K562 (cell line): Measurements from ENCODE around the gene CALM1. TPM values are rescaled to one million over a fixed set of nuclear protein-coding genes. Genes with fewer than 3 reads are reported as not detected.

Source experiments
- ARID4B ChIP-seq: sonication (generic); formaldehyde crosslinking; IDR thresholded peaks from 2 replicates; pipeline ENCODE4 v1.8.0; 2022; ENCODE audit warnings: mild to moderate bottlenecking, missing genetic modification reagents
- CBX1 ChIP-seq: sonication (generic); IDR thresholded peaks from 2 replicates; pipeline ENCODE4 v1.6.1; 2016; ENCODE audit warnings: antibody characterized with exemption, low read depth, mild to moderate bottlenecking
- EP300 ChIP-seq: IDR thresholded peaks from 2 replicates; pipeline ENCODE4 v1.6.1; 2012; ENCODE audit warnings: low read length, improper control_type of control experiment
- ETV1 ChIP-seq: fragments of 450-650 bp; conservative IDR thresholded peaks from 2 replicates; pipeline ENCODE4 v1.6.1; 2016; ENCODE audit warnings: missing genetic modification characterization, control low read depth, low read depth, missing compliant biosample characterization
- HDAC3 ChIP-seq: fragments of 450-650 bp; IDR thresholded peaks from 2 replicates; pipeline ENCODE4 v1.6.1; 2018; ENCODE audit warnings: borderline replicate concordance, mild to moderate bottlenecking, moderate library complexity; ENCODE audit not compliant: partially characterized antibody
- IRF9 ChIP-seq: fragments of 450-650 bp; IDR thresholded peaks from 2 replicates; pipeline ENCODE4 v1.6.1; 2016; ENCODE audit warnings: missing biosample characterization, missing genetic modification characterization
- MCM5 ChIP-seq: fragments of 450-650 bp; IDR thresholded peaks from 2 replicates; pipeline ENCODE4 v1.6.1; 2016; ENCODE audit warnings: low read depth
- MITF ChIP-seq: IDR thresholded peaks from 2 replicates; pipeline ENCODE4 v1.6.1; 2014; ENCODE audit warnings: antibody characterized with exemption
- RBM34 ChIP-seq: fragments of 200-400 bp; formaldehyde crosslinking; IDR thresholded peaks from 2 replicates; pipeline ENCODE4 v1.6.1; 2018; ENCODE audit warnings: low read length, borderline replicate concordance; ENCODE audit not compliant: insufficient read depth
- RBM39 ChIP-seq: fragments of 200-400 bp; formaldehyde crosslinking; optimal IDR thresholded peaks from 2 replicates; pipeline ENCODE3; 2018; ENCODE audit warnings: low read depth, low read length
- XRCC5 ChIP-seq: fragments of 200-400 bp; formaldehyde crosslinking; IDR thresholded peaks from 2 replicates; pipeline ENCODE4 v1.6.1; 2017; ENCODE audit warnings: low read depth, mild to moderate bottlenecking, low read length
- ZEB2 ChIP-seq: fragments of 450-650 bp; IDR thresholded peaks from 2 replicates; pipeline ENCODE4 v1.6.1; 2016
- ZNF3 ChIP-seq: fragments of 250-450 bp; sonication (Bioruptor Pico); IDR thresholded peaks from 2 replicates; pipeline ENCODE4 v1.5.0; 2021; ENCODE audit warnings: mild to moderate bottlenecking, moderate library complexity
- ZNF436 ChIP-seq: fragments of 250-450, 450-650 bp; sonication (Bioruptor Pico); formaldehyde crosslinking; IDR thresholded peaks from 2 replicates; pipeline ENCODE4 v1.7.0; 2020; ENCODE audit warnings: mild to moderate bottlenecking
- ZNF511 ChIP-seq: sonication (generic); formaldehyde crosslinking; IDR thresholded peaks from 2 replicates; pipeline ENCODE4 v1.8.0; 2022; ENCODE audit warnings: mild to moderate bottlenecking, missing genetic modification reagents
- ZNF639 ChIP-seq, 2 experiments: fragments of 200-800 bp in 1 of 2; sonication (Bioruptor generic) in 1 of 2; sonication (generic) in 1 of 2; formaldehyde crosslinking in 1 of 2; IDR thresholded peaks in 1 of 2; conservative IDR thresholded peaks in 1 of 2; 2 replicates each; pipeline versions ENCODE4 v1.5.0 to v1.6.1; 2016 to 2020; ENCODE audit warnings: missing compliant biosample characterization in 1 of 2, missing genetic modification characterization in 1 of 2, missing genetic modification reagents in 1 of 2
- ZNF695 ChIP-seq: fragments of 450-650 bp; formaldehyde crosslinking; IDR thresholded peaks from 2 replicates; pipeline ENCODE4 v1.4.0; 2020; ENCODE audit warnings: mild to moderate bottlenecking, moderate library complexity
- ZNF764 ChIP-seq: fragments of 250-450 bp; sonication (Bioruptor Pico); IDR thresholded peaks from 2 replicates; pipeline ENCODE4 v1.4.0; 2020; ENCODE audit warnings: low read depth, mild to moderate bottlenecking, moderate library complexity
- polyA plus RNA-seq, 8 experiments: library from polyadenylated mRNA; depleted of rRNA in 4 of 8; stranded (reverse) in 5 of 8; unstranded in 3 of 8; fragments of >200 nt; fragmentation: Nextera tagmentation in 2 of 8; fragmentation: Illumina TruSeq in 1 of 8; extraction: Ambion mirVana in 2 of 8; extraction: Trizol in 1 of 8; gene quantifications; 2 replicates each; pipeline versions ENCODE4 v1.2.1 to v1.2.3, GENCODE V29; 2011 to 2014; ENCODE audit warnings: inconsistent platforms in 1 of 8, missing spikeins in 1 of 8
- total RNA-seq, 7 experiments: library from RNA; depleted of rRNA in 6 of 7; stranded (reverse); fragments of >200 nt in 6 of 7; fragmentation: Illumina TruSeq in 2 of 7; extraction: Trizol in 2 of 7; gene quantifications; 2 replicates each; pipeline versions ENCODE4 v1.2.1 to v1.2.3, GENCODE V29; 2011 to 2021; ENCODE audit warnings: low replicate concordance in 1 of 7

CALM1 gene
- total and polyA plus RNA-seq, 9 of the 15 experiments (the other 6 are each of a cell fraction or from before 2014, with no cell fraction given) = 48.0 to 269 (median 158) TPM

GRCh38 chr14:90383126-90383730, 13.6 kb upstream of the CALM1 start (continued):
- TF ChIP-seq ARID4B (CRISPR knock-in tag) (no peak), MITF (0 out of 2 replicates have a peak, but pooled peaks have one; percentile 39), EP300 (peak; percentile 12; the same call in 1 of the 2 replicates), MCM5 (no peak), XRCC5 (peak; percentile 64; the same call in 1 of the 2 replicates), ETV1 (peak; percentile 83), RBM34 (no peak), ZEB2 (no peak), ZNF436 (CRISPR knock-in tag) (no peak), ZNF3 (CRISPR knock-in tag) (no peak), ZNF764 (CRISPR knock-in tag) (no peak), ZNF639 (CRISPR knock-in tag; conservative IDR thresholded peaks at IDR 0.05 in 1 of 2, IDR thresholded peaks at IDR 0.05 in 1 of 2) (0 out of 4 replicates have a peak, but pooled peaks of 1 of the 2 experiments have one; percentile 23), ZNF511 (CRISPR knock-in tag) (no peak), IRF9 (tag) (no peak), RBM39 (no peak), HDAC3 (no peak), ZNF695 (CRISPR knock-in tag) (no peak), CBX1 (peak; percentile 79)
